Hepatocyte (in vitro differentiated cells): ENCODE data around the gene FRAS1. TPM values are rescaled to one million over a fixed set of nuclear protein-coding genes. Genes with fewer than 3 reads are reported as not detected.

Experiments used
- DNase-seq: peaks from one replicate; pipeline ENCODE4 v3.0.0-alpha.2; 2016; ENCODE audit warnings: low spot score
- H2AFZ ChIP-seq: fragments of 200-600 bp; sonication (generic); 2 replicates; pipeline ENCODE4 v1.6.0; 2016; ENCODE audit warnings: antibody characterized with exemption, mild to moderate bottlenecking
- H3K27ac ChIP-seq: fragments of 200-600 bp; sonication (generic); 2 replicates; pipeline ENCODE4 v1.5.1; 2016; ENCODE audit warnings: mild to moderate bottlenecking
- H3K27me3 ChIP-seq: fragments of 200-600 bp; sonication (generic); 2 replicates; pipeline ENCODE4 v1.6.1; 2016
- H3K36me3 ChIP-seq: fragments of 200-600 bp; sonication (generic); replicated peaks from 2 replicates; pipeline ENCODE4 v1.5.1; 2016; ENCODE audit warnings: low read depth; ENCODE audit not compliant: insufficient read depth
- H3K4me1 ChIP-seq: fragments of 200-600 bp; sonication (generic); 2 replicates; pipeline ENCODE4 v1.5.1; 2016; ENCODE audit warnings: mild to moderate bottlenecking, moderate library complexity; ENCODE audit not compliant: insufficient read depth
- H3K4me2 ChIP-seq: fragments of 200-600 bp; sonication (generic); 2 replicates; pipeline ENCODE4 v1.6.0; 2016
- H3K4me3 ChIP-seq: fragments of 200-600 bp; sonication (generic); 2 replicates; pipeline ENCODE4 v1.5.1; 2016; ENCODE audit warnings: mild to moderate bottlenecking
- H3K79me2 ChIP-seq: fragments of 200-600 bp; sonication (generic); 2 replicates; pipeline ENCODE4 v1.6.0; 2017; ENCODE audit warnings: mild to moderate bottlenecking
- H3K9me2 ChIP-seq: fragments of 200-600 bp; sonication (generic); replicated peaks from 2 replicates; pipeline ENCODE4 v1.6.0; 2017; ENCODE audit warnings: mild to moderate bottlenecking; ENCODE audit not compliant: insufficient read depth
- H3K9me3 ChIP-seq: fragments of 200-600 bp; sonication (generic); 2 replicates; pipeline ENCODE4 v1.5.1; 2016; ENCODE audit warnings: low read depth, mild to moderate bottlenecking
- H4K20me1 ChIP-seq: fragments of 200-600 bp; sonication (generic); 2 replicates; pipeline ENCODE4 v1.6.0; 2016; ENCODE audit warnings: mild to moderate bottlenecking; ENCODE audit not compliant: insufficient read depth, poor library complexity, severe bottlenecking
- CTCF ChIP-seq: fragments of 200-600 bp; sonication (generic); IDR thresholded peaks from 2 replicates; pipeline ENCODE4 v1.5.1; 2016; ENCODE audit warnings: antibody characterized with exemption, mild to moderate bottlenecking; ENCODE audit not compliant: poor library complexity
- EZH2 ChIP-seq: fragments of 200-600 bp; sonication (generic); IDR thresholded peaks from 2 replicates; pipeline ENCODE4 v1.6.1; 2016; ENCODE audit warnings: antibody characterized with exemption, mild to moderate bottlenecking, borderline replicate concordance
- EZH2phosphoT487 ChIP-seq: fragments of 200-600 bp; sonication (generic); IDR thresholded peaks from one replicate; pipeline ENCODE4 v1.6.1; 2018; ENCODE audit warnings: antibody characterized with exemption, mild to moderate bottlenecking, low read depth, moderate library complexity; ENCODE audit not compliant: unreplicated experiment, severe bottlenecking
- WGBS: methylation state at CpG from one replicate; pipeline ENCODE4 v1.1.6; 2016; ENCODE audit warnings: low lambda C conversion rate; ENCODE audit errors: missing lambda C conversion rate; 5-methylcytosine and 5-hydroxymethylcytosine counted together
- polyA plus RNA-seq: library from polyadenylated mRNA; unstranded; fragments of >200 nt; fragmentation: Nextera tagmentation; extraction: Ambion mirVana; gene quantifications from 2 replicates; pipeline ENCODE4 v1.2.1, GENCODE V29; 2016
- total RNA-seq: library from RNA; depleted of rRNA; stranded (reverse); fragments of >200 nt; gene quantifications from 2 replicates; pipeline ENCODE4 v1.2.3, GENCODE V29; 2014

FRAS1 gene
- total and polyA plus RNA-seq, 2 experiments from 2014 or later: 9.3 to 38.5 TPM

- no peaks in the 10 kb centered on the region for H4K20me1 ChIP-seq
- TF ChIP-seq EZH2phosphoT487 (no peak), EZH2 (no peak), CTCF (no peak)
- no peak overlapping the region for H2AFZ ChIP-seq
- no peaks in the 10 kb centered on the region for H3K27me3 ChIP-seq
- H3K27ac ChIP-seq: no peak overlapping the region
- no peaks in the 10 kb centered on the region for H3K9me2 ChIP-seq
- H3K4me1 ChIP-seq: no peaks in the 10 kb centered on the region
- H3K9me3 ChIP-seq: no peaks in the 10 kb centered on the region
- no peak overlapping the region for H3K4me2 ChIP-seq
- WGBS: 83% methylated on average over 4 of the region's 4 CpGs
- no peak for DNase-seq
- H3K4me3 ChIP-seq: no peak overlapping the region
- no peaks in the 10 kb centered on the region for H3K79me2 ChIP-seq
- H3K36me3 ChIP-seq: no peaks in the 10 kb centered on the region
These were observed 251.4 kb downstream of the FRAS1 start for GRCh38 chr4:78308517-78308916.

- Histone ChIP-seq H4K20me1 (no peaks in the 10 kb centered on the region), H3K4me1 (no peaks in the 10 kb centered on the region), H3K36me3 (no peaks in the 10 kb centered on the region), H3K27ac (no peak overlapping the region), H3K27me3 (no peaks in the 10 kb centered on the region), H3K9me3 (no peaks in the 10 kb centered on the region), H3K4me2 (no peak overlapping the region), H3K79me2 (no peaks in the 10 kb centered on the region), H2AFZ (no peak overlapping the region), H3K4me3 (no peak overlapping the region), H3K9me2 (no peaks in the 10 kb centered on the region)
- TF ChIP-seq EZH2phosphoT487 (no peak), CTCF (no peak), EZH2 (no peak)
- WGBS: 98% methylated on average over 2 of the region's 2 CpGs
- no peak for DNase-seq
These were observed 252.2 kb downstream of the FRAS1 start for GRCh38 chr4:78309352-78309751.

DNA sequence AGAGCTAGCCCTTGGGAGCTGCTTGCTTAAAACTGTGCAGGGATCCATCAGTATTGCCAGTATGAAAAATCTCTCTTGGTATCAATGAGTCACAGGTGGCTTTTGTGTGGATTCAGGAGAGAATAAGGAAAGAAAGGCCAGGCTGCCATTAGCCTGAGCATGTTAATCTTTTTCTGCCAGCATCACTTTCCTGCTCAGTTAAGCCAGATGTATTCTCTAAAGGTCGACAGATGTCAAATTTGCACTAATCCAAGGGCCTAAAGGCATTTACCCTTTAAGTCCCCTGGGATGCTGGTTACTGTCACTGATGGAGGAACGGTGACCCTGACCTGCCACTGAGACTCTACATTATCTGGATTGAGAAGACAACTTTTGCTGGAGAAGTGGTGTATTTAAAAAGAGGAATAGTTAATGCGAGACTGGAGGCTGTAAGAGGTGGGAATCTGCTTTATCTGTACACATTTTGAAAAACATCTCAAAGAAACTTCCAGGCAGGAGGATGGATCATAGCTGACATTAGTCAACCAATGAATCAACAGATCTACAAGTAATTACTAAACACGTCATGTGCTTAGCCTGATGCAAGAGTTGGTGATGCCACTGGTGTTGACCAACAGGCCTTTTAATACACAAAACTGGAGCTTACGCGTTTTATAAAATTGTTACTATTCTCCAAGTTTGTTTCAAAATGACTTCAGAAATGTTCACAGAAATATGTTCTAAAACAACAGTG is 253.1 kb downstream of the FRAS1 start:
- 65% methylated on average over 6 of the region's 6 CpGs for WGBS

More for the DNA sequence above, 253.1 kb downstream of the FRAS1 start:
- Histone ChIP-seq H3K4me3 (no peak overlapping the region), H3K36me3 (no peaks in the 10 kb centered on the region), H3K4me2 (no peak overlapping the region), H3K79me2 (no peaks in the 10 kb centered on the region), H3K9me2 (no peaks in the 10 kb centered on the region), H2AFZ (no peak overlapping the region), H4K20me1 (no peaks in the 10 kb centered on the region), H3K9me3 (no peaks in the 10 kb centered on the region), H3K27me3 (no peaks in the 10 kb centered on the region), H3K4me1 (no peaks in the 10 kb centered on the region), H3K27ac (no peak overlapping the region)
- no peak for DNase-seq
- TF ChIP-seq CTCF (no peak), EZH2 (no peak), EZH2phosphoT487 (no peak)
